Activated CD4-positive, alpha-beta T cell treated with anti-CD3 and anti-CD28 coated beads for 4 hours (primary cell): ENCODE measurements around the gene PLEKHG7.
"Not testable (repeated sequence)": the region's sequence is repeated elsewhere in the genome, so short reads cannot be mapped to it uniquely, and the experiment has no call there.

Source experiments
- DNase-seq, 2 donors: peaks; one replicate each; pipeline ENCODE4 v3.0.0-alpha.2; 2020

PLEKHG7 gene

DNA sequence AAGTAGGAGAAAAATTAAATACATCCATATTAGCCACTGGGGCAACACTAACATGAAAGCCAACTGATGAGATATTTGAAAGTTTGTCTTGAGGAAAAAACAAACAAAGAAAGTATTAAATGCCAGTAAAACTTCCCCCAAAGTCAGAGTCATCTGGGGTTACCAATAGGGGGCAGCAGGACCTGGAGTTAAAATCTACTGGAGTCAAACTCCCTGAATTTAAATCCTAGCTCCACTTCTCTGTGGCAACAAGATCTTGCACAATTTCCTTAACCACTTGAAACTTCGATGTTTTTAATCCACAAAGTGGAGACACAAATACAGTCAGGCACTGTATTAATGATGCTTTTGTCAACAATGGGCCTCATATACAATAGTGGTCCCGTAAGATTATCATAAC, 14.4 kb downstream of the PLEKHG7 start:
- DNase-seq: no peak

DNA sequence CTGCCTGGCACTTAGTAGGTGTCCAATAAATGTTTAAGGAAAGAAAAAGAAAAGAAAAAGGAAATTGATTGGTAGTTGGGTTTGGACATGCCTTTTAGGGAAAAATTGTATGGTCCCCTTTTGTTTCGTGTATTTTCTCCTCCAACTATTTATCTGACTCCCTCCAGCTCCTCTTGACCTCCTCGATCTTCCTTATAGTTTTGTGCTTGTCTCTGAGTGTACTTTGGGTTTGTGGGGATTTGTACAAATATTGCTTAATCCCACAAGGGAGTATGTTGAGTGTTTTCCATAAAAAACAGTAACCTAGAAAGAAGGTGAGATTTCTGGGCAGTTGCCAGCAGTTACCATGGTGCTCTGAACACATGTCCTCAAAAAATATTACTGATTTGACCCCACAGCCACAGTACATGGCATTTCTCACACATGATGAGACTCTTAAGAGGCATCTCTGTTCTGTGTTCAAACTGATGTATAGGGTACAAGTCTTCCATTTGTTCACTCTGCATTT, 15.7 kb downstream of the PLEKHG7 start:
- DNase-seq: no peak

DNA sequence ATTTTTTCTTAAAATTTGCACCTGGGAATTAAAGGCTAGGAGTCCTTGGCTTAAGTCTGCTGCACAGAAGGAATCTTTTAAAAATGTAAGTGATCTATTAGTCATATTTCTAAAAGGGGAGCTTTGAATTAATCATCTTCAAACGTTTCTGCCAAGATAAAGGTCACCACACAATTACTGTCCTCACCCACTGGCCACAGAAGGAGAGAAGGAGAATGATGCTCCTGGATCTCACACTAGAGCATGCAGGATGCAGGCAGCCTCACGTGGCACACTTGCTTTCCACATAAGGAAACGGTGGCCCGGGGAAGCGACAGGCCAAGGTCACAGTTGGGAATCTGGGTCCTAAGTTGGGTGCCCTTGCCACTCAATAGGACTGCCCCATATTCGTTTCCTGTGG, 16.9 kb downstream of the PLEKHG7 start:
- DNase-seq: no peak

DNA sequence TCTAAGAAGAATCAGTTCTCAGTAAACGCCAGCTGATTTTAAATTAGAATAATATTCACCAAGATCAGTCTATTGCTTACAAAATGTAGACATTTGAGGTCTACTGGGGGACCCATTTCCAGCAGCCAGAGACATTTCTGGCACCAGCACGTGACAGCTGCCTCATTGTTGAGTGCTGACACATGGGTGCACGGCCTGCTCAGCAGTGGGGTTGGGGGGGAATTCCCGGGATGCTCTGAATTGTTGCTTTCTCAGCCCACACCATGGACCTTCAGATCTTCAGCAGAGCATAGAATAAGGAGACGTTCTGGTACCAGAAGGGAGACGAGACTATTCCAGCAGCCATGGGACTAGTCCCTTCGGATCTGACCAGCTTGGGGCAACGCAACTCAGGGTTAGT, 18.3 kb downstream of the PLEKHG7 start:
- DNase-seq: no peak

DNA sequence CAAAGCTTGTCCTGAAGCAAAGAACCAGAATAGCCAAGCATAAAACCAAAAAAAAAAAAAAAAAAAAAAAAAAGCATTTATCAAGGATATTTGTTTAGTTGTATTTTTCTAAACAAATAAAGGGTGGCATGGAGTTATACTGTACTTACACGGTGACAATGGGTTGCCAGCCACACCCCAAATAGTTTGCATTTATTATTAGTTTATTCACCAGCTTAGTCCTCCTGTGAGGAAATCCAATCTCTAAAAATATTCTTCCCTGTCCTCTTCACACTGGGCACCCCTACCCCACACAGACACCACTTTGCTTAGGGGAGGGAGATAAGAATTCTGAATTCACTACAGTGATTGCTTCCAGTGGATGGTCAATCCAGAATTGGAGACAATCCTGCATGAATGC, 18.9 kb downstream of the PLEKHG7 start:
- DNase-seq: no peak

DNA sequence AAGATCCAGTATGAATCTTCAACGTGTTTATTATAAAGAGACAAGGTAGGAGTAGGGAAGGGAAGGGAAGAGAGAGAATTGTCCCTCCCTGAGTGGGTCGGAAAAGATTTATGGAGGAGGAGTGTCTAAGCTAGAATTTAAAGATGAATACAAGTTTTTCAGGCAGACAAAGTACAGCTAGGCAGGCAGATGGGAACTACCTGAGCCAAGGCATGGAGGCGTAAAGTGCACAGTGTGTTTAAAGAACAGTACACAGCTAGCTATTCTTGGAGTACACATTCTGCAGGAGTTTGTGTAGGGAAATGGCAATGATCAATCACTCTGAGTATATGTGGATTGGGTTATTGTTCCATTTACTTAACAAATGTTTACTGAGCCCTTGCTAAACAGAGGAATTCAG, 20.1 kb downstream of the PLEKHG7 start:
- no peak for DNase-seq

DNA sequence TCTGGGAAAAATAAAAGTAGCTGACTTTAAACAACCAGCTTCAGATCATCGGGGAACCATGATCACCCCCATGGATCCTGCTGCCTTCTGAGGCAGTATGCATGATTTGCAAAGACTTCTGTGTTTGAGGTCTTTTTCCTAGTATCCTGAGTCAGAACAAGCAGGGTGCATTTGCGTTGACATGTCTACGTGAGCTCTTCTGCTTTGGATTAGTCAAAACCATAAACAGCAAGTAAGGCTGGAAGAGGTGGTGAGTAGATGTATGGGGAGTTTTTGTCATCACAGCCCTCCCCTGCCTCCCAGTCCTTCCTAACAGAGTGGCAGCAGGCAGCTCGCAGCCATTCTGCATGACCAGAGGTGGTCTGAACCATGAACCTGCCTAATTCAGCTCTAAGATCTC, 24.1 kb downstream of the PLEKHG7 start:
- DNase-seq: no peak

DNA sequence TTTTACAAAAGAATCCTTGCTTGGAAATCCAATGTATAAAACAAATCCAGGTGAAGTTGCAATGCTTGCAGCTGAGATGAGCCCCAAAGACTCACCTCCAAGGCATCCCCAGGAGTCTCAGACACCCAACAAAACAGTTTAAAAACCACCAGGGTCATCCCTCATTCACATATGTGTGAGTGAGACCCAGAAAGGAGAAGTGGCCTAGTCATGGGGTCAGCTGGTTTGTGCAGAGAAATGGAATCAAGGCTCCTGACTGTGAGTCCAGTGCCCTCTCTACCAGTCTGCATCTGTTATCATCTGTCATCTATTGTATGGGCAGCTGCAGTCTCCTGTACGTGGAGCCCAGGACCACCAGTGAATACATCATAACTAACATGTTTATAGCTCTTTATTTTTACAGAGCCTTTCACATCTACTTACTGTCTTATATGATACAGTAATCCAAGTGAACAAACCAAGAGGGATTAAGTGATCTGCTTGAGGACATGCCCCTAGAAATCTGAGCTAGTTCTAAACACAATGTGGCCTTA, 27.1 kb downstream of the PLEKHG7 start:
- DNase-seq: no peak

DNA sequence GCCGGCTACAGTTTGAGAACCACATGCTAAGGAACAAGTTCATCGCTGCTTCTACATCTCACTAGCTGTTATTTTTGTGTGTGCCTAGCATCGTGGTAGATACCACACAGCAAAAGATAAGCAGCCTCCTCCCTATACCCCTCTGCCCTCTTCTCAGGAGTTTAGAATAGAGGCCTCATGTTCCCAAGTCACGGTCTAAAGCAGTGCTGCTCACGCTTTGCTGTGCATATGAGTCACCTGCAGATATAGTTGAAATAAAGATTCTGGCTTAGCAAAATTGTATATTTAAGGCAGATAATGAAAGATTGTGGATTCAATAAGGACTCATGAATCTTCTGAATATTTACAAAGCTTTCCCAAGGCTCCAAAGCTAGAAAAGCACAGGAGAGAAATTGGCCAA, 28.0 kb downstream of the PLEKHG7 start:
- no peak for DNase-seq

DNA sequence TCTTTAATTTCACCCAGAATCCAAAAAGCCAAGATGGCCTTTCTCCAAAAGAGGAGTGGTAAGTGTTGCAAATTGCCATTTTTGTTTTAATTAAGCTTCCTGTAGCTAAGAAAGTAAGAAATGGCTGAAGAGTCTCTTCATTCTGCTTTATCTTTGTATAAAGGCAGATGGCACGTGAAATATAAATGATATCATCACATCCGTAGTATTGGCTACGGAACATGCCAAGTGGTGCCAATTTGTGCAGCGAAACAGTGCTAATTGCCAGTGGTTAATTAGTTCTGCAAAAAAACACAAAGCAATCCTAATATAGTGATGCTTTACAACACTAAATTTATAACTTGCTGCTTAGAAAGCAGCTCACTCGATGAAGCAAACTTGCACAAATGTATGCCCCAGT, 29.4 kb downstream of the PLEKHG7 start:
- no peak for DNase-seq

DNA sequence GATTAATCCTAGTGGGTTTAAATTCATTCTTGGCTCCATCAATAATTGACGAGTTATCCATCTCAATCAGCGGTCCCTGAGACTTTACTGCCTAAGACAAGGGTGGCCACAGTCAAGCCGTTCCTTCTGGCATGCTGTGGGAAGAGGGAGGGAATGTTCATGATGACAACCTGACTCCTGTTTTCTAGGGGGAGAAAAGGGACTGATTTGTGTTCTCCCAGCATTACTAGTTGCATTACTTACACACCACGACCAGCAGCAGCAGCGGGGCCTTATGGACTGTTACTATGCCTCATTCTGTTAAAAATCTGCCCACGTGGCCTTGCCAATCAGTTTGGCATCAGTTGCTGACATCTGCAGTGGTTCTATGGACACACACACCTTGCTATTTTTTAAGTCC, 29.9 kb downstream of the PLEKHG7 start:
- DNase-seq: no peak

DNA sequence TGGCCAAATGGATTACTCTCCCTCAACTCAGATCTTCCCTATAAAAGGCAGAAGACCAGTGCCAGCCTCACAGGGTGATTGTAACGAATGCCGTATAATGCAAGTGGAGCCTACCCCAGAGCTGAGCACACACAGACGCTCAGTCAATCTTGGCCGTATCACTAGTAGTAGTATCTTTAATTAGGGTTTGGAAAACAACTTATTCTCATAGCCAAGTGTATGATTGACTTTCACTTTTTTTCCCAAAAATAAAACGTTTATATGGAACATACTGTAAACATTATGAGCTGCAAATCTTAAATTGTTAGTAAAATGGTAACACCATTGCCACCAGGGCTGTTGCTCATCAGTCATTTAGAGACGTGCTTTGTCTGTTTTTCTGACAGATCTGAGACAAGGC, 30.4 kb downstream of the PLEKHG7 start:
- DNase-seq: no peak

DNA sequence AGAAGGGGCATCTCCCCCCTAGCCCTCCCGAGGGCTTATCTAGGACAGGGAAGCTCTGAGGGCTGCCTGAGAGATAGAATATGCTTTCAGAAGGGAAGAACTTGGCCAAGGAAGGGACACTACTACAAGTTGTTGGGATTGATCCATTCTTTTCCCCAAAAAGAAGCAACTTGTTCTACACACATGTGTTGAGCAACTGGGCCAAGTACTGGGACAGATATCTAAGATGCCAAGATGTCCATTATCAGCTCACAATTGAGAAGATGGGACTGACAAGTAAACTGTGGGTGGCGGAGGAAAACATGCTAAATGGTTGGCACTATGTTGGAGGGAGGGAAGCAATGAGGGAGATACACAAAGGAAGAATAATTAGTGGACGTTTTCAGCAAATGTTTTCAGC, 30.9 kb downstream of the PLEKHG7 start:
- no peak for DNase-seq

DNA sequence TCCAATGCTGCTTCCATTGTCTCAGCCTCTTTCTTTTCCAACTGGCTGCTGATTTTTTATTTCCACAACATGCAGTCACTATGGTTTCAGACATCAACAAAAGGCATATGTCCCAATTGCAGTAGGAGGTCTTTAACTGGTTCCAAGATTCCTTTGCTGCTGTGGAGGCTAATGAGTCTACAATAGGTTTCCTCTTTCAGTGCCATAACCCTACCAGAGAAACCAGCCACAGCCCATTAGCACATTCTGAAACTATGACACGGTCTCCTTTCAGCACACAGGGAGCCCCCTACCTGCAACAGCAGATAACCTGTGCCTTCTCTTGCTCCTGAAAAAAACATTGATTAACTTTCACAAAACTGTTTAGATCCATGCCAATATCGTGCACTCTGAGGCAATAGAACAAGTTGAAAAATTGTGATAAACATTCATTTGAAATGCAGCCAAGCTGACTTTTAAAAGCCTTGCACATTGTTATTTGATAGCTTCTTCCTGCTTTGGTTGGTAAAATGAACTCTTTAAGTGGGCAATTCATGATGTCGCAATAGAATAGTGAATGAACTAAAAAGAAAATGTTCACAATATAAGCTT, 32.4 kb downstream of the PLEKHG7 start:
- DNase-seq: no peak

DNA sequence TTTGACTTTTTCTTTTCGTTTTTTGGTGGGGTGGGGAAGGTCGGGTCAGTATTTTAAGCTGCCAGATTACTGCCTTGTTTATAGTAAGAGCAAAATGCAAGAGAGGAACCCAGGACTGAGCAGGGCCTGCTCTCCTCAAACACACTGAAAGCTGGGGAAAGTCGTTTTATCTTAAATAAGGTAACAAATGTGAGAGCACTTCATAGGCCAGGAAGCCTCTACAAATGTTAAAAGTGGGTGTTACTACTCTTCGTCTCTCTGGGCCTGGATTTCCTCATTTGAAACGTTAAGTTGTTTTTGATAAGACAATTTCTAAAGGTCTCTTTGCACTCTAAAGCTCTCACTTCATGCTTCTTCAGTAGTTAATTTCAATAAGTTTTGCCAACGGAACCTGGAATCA, 33.8 kb downstream of the PLEKHG7 start:
- no peak for DNase-seq

DNA sequence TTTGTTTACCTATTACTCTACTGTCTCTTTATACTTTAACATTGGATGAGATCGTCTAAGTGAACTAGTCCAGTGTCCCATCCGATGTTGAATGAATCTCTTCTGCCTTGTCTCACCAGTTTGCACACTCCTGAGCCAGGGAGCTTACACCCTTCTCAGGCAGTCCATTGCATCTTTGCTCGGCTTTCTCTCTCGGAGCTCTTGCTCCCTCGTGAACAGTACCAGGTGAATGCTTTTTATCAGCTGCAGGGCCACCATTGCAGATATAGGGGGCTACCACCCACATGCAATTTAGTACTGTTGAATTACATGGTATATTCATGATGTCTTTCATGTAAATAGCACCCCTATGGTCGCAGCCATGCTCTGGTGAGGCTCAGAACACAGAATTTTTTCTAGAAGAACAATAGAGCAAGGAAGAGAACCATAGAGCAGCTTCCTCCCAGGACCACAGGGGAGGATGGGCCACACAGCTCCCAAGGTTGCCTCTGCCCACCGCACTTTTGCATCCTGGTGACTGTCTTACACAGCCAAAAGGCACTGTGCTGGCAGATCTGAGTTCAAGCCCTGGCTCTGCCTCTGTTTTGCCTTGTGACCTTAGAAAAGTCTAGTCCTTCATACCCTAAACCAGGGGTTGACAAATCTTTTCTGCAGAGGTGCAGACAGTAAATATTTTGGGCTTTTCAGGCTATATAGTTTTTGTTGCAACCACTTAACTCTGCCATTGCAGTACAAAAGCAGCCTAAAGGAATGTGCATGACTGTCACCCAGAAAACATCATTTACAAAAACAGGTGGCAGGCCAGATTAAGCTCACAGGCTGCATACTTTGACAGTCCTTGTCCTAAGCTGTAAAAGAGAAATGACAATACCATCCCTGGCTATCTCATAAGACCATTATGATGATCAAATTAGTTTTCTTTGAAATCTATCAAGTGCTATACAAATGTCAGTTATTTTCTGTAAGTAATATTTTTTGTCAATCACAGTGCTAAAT, 35.4 kb downstream of the PLEKHG7 start:
- DNase-seq: no peak

DNA sequence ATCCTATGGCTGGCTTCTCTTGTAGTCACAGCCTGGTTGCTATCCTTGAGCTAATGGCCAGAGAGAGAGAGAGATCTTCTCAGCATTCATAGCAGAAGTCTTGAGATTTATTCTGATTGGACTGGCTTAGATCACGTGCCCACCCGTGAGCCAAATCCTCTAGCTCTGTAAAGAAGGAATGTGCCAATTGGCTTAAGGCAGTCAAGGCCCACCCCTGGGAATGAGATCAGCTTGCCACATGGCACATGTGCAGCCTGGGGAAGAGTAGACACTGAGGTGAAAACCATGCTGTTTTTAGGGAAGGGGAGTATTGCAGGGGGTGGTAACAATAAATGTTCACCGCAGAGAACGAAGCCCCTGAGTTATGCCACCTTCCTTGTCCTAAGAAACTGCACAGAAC, 36.3 kb downstream of the PLEKHG7 start:
- no peak for DNase-seq

DNA sequence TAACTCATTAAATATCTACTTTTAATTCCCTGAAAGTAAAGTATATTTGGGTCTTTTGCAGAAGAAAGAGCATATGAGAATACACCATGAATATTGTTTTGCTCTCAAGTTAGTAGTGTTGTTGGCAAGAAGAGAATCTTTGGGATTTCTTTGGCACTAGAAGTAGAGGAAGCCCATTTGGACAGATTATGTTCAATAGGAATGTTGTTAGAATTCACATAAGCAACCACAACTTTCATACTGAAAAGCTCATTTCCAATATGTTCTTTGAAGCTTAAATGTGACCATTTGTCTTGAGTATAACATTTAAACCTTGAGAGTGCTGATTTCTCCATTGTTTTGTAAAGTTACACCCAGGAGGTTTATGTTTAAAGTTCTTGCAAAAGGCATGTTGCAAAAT, 37.6 kb downstream of the PLEKHG7 start:
- DNase-seq: no peak

DNA sequence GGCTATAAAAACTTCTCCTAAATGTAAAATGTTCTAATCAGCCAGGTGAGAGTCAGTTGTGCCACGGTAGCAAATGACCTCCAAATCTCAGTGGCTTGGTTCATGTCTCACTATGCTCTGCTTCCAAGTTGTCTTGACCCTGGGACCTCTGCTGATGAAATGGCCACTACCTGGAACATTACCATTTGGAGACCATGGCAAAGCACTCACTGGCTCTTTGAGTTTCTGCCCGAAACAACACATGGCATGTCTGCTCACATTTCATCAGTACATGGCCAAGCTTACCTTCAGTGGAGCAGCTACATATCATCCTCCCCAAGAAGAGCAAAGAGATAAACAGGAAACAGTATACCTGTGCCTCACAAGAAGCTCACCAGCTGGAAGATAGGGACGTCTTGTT, 40.2 kb downstream of the PLEKHG7 start:
- DNase-seq: no peak

DNA sequence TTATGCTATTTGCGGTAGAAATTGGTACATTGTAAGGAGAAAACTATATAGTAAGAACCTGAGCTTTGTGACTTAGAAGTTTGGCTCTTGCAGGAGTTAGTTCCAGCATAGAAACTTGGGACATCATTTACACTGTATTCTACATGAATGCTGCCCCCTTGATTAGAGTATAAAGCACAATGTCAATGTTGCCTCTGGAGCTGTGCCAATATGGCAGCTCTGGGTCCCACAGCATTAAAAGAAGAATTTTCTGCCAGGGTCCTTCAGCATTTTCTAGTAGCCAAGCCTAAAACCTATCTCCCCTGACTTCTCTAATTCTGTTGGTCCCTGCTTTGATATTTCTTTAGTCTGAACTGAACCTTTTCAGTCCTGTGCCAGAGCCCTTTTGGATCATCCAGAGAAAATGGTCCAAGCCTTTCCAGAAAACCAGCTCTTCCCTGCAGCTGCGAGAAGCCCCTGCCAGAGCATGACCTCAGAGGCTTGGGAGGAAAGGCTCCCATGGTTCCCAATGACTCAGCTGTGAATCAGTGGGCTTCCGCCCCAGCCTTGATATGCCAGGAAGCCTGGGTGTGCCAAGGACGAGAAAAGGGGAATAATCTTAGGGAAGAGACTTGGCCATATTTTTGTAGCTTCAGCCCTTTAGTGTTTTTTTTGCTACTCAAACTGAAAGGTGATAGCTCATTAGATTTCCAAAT, 43.2 kb downstream of the PLEKHG7 start:
- no peak for DNase-seq

DNA sequence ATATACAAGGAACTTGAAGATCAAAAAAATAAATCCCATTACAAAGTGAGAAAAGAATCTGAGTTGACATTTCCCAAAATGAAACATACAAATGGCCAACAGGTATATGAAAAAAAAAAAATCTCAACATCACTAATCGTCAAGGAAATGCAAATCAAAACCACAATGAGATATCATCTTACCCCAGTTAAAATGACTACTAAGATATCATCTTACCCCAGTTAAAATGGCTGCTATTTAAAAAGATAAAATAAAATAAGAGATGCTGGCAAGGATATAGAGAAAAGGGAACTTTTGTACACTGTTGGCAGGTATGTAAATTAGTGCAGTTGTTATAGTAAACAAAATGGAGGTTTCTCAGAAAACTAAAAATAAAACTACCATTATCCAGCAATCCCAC, 44.4 kb downstream of the PLEKHG7 start:
- DNase-seq: no peak

DNA sequence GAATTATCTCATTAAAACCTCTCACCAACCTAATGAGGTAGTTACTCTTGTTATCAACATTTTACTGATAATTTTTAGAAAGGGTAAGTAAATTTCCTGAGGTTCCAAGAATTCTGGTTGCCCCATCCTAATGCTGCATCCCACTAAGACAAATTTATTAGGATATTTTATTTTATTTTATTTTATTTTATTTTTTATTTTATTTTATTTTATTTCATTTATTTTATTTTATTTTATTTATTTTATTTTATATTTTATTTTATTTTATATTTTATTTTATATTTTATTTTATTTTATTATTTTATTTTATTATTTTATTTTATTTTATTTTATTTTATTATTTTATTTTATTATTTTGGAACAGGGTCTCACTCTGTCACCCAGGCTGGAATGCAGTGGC, 46.9 kb downstream of the PLEKHG7 start:
- DNase-seq: not testable (repeated sequence)
